Muscle layer of colon (tissue), 2 donors: ENCODE measurements around the gene TMEM205.

Experiments used
- H3K27ac ChIP-seq: one replicate; pipeline ENCODE4 v1.7.0; 2013; ENCODE audit warnings: low read depth, mild to moderate bottlenecking, low read length, moderate library complexity
- H3K27me3 ChIP-seq, 2 donors: one replicate each; pipeline ENCODE4 v1.7.0; 2013; ENCODE audit warnings: low read length in 2 of 2, mild to moderate bottlenecking in 2 of 2; ENCODE audit not compliant: insufficient read depth in 2 of 2, control insufficient read depth in 1 of 2
- H3K36me3 ChIP-seq: one replicate; pipeline ENCODE4 v1.7.0; 2013; ENCODE audit warnings: mild to moderate bottlenecking, low read length; ENCODE audit not compliant: insufficient read depth
- H3K4me1 ChIP-seq: one replicate; pipeline ENCODE4 v1.7.0; 2013; ENCODE audit warnings: mild to moderate bottlenecking, low read length; ENCODE audit not compliant: insufficient read depth
- H3K4me3 ChIP-seq, 2 donors: one replicate each; pipeline ENCODE4 v1.7.0; 2013; ENCODE audit warnings: low read length in 2 of 2, low read depth in 1 of 2, mild to moderate bottlenecking in 1 of 2, moderate library complexity in 1 of 2
- H3K9ac ChIP-seq: one replicate; pipeline ENCODE4 v1.7.0; 2013; ENCODE audit warnings: low read length
- H3K9me3 ChIP-seq: one replicate; pipeline ENCODE4 v1.7.0; 2013; ENCODE audit warnings: mild to moderate bottlenecking, low read length
- donor health status: abdominal sarcoma.
- donor health status: Adenocarcinoma of cecum.

The TMEM205 gene

GRCh38 chr19:11365557-11366117 lies 19.6 kb upstream of the TMEM205 start:
- Histone ChIP-seq H3K4me3 (no peak overlapping the region), H3K27me3 (no peaks in the 10 kb centered on the region), H3K9ac (no peak overlapping the region), H3K9me3 (no peaks in the 10 kb centered on the region), H3K27ac (no peak overlapping the region), H3K4me1 (no peaks in the 10 kb centered on the region), H3K36me3 (peaks cover 23% of the 10 kb centered on the region)

- Histone ChIP-seq H3K27ac (no peak overlapping the region), H3K9ac (no peak overlapping the region), H3K36me3 (peaks cover 24% of the 10 kb centered on the region), H3K9me3 (no peaks in the 10 kb centered on the region), H3K4me3 (no peak overlapping the region), H3K4me1 (no peaks in the 10 kb centered on the region), H3K27me3 (no peaks in the 10 kb centered on the region)
These were observed 18.9 kb upstream of the TMEM205 start for GRCh38 chr19:11364935-11365334.

- no peak overlapping the region for H3K9ac ChIP-seq
- no peaks in the 10 kb centered on the region for H3K27me3 ChIP-seq
- peaks cover 24% of the 10 kb centered on the region for H3K36me3 ChIP-seq
- H3K27ac ChIP-seq: no peak overlapping the region
- no peak overlapping the region for H3K4me3 ChIP-seq
- H3K4me1 ChIP-seq: no peaks in the 10 kb centered on the region
- no peaks in the 10 kb centered on the region for H3K9me3 ChIP-seq
These were observed 18.3 kb upstream of the TMEM205 start for GRCh38 chr19:11364296-11364904.

- Histone ChIP-seq H3K9ac (no peak overlapping the region), H3K9me3 (no peaks in the 10 kb centered on the region), H3K4me1 (no peaks in the 10 kb centered on the region), H3K36me3 (peaks cover 24% of the 10 kb centered on the region), H3K27ac (no peak overlapping the region), H3K27me3 (no peaks in the 10 kb centered on the region), H3K4me3 (no peak overlapping the region)
These were observed 17.8 kb upstream of the TMEM205 start for GRCh38 chr19:11363881-11364280.

- H3K9me3 ChIP-seq: no peaks in the 10 kb centered on the region
- H3K27ac ChIP-seq: no peak overlapping the region
- peaks cover 24% of the 10 kb centered on the region for H3K36me3 ChIP-seq
- H3K9ac ChIP-seq: no peak overlapping the region
- no peaks in the 10 kb centered on the region for H3K27me3 ChIP-seq
- H3K4me3 ChIP-seq: no peak overlapping the region
- no peaks in the 10 kb centered on the region for H3K4me1 ChIP-seq
These were observed 16.0 kb upstream of the TMEM205 start for GRCh38 chr19:11361771-11362731.

- H3K36me3 ChIP-seq: peaks cover 24% of the 10 kb centered on the region
- no peak overlapping the region for H3K27ac ChIP-seq
- H3K27me3 ChIP-seq: no peaks in the 10 kb centered on the region
- H3K4me3 ChIP-seq: no peak overlapping the region
- H3K9me3 ChIP-seq: no peaks in the 10 kb centered on the region
- H3K4me1 ChIP-seq: peaks cover 8% of the 10 kb centered on the region
- no peak overlapping the region for H3K9ac ChIP-seq
These were observed 15.1 kb upstream of the TMEM205 start for GRCh38 chr19:11361037-11361770.

- no peaks in the 10 kb centered on the region for H3K9me3 ChIP-seq
- peaks cover 13% of the 10 kb centered on the region for H3K4me1 ChIP-seq
- no peak overlapping the region for H3K27ac ChIP-seq
- H3K4me3 ChIP-seq: no peak overlapping the region
- no peaks in the 10 kb centered on the region for H3K27me3 ChIP-seq
- H3K9ac ChIP-seq: no peak overlapping the region
- H3K36me3 ChIP-seq: peaks cover 24% of the 10 kb centered on the region
These were observed 13.4 kb upstream of the TMEM205 start for GRCh38 chr19:11359421-11359820.

- Histone ChIP-seq H3K9ac (no peak overlapping the region), H3K4me1 (peaks cover 13% of the 10 kb centered on the region), H3K27me3 (no peaks in the 10 kb centered on the region), H3K9me3 (no peaks in the 10 kb centered on the region), H3K27ac (no peak overlapping the region), H3K36me3 (peaks cover 11% of the 10 kb centered on the region), H3K4me3 (no peak overlapping the region)
These were observed 10.8 kb upstream of the TMEM205 start for GRCh38 chr19:11356676-11357550.

- peaks cover 13% of the 10 kb centered on the region for H3K4me1 ChIP-seq
- H3K27ac ChIP-seq: peak overlapping the region; percentile 46
- H3K36me3 ChIP-seq: peaks cover 5% of the 10 kb centered on the region
- H3K9me3 ChIP-seq: no peaks in the 10 kb centered on the region
- H3K4me3 ChIP-seq: peak overlapping the region; percentile 28 to 82
- no peaks in the 10 kb centered on the region for H3K27me3 ChIP-seq
- H3K9ac ChIP-seq: peak overlapping the region; percentile 91
These were observed 10.0 kb upstream of the TMEM205 start for GRCh38 chr19:11356074-11356397.

- Histone ChIP-seq H3K27me3 (no peaks in the 10 kb centered on the region), H3K4me1 (peaks cover 13% of the 10 kb centered on the region), H3K36me3 (no peaks in the 10 kb centered on the region), H3K4me3 (peak within 1 kb of the TSS; percentile 28 to 82), H3K9me3 (no peaks in the 10 kb centered on the region), H3K9ac (peak within 1 kb of the TSS; percentile 91), H3K27ac (peak within 1 kb of the TSS; percentile 46)
These were observed 9.3 kb upstream of the TMEM205 start, which contains the start of gene PLPPR2 for GRCh38 chr19:11355160-11356073. Gene PLPPR2 (plus strand): TSS chr19:11355432. CDS start chr19:11357674, 2,242 bp downstream.
